NT2/D1 (cell line): ENCODE measurements around the gene MRPL40.
"Not testable (repeated sequence)": the region's sequence is repeated elsewhere in the genome, so short reads cannot be mapped to it uniquely, and the experiment has no call there.

Experiments
- DNase-seq: peaks from one replicate; pipeline ENCODE4 v3.0.0-alpha.2; 2011; ENCODE audit warnings: low read depth, low spot score
- H3K27me3 ChIP-seq: 2 replicates; pipeline ENCODE4 v1.6.0; 2011; ENCODE audit warnings: mild to moderate bottlenecking; ENCODE audit not compliant: insufficient read length, insufficient read depth
- H3K36me3 ChIP-seq: 2 replicates; pipeline ENCODE4 v1.6.1; 2011; ENCODE audit warnings: mild to moderate bottlenecking, low read length, mixed read lengths; ENCODE audit not compliant: insufficient read depth, insufficient read length
- H3K4me1 ChIP-seq: 2 replicates; pipeline ENCODE4 v1.5.1; 2011; ENCODE audit not compliant: insufficient read depth, insufficient read length
- H3K4me3 ChIP-seq: 2 replicates; pipeline ENCODE4 v1.5.1; 2011; ENCODE audit warnings: low read depth; ENCODE audit not compliant: insufficient read length
- H3K9ac ChIP-seq: 2 replicates; pipeline ENCODE4 v1.6.0; 2011; ENCODE audit warnings: low read depth; ENCODE audit not compliant: insufficient read length
- H3K9me3 ChIP-seq: 2 replicates; pipeline ENCODE4 v1.5.1; 2011; ENCODE audit warnings: mild to moderate bottlenecking, low read length; ENCODE audit not compliant: insufficient read depth
- SUZ12 ChIP-seq: IDR thresholded peaks from 2 replicates; pipeline ENCODE4 v1.6.1; 2011; ENCODE audit not compliant: insufficient read length, insufficient read depth; ENCODE audit errors: extremely low read depth
- YY1 ChIP-seq: IDR thresholded peaks from 2 replicates; pipeline ENCODE4 v1.6.1; 2011; ENCODE audit not compliant: insufficient read length, insufficient read depth
- ZNF274 ChIP-seq: IDR thresholded peaks from 2 replicates; pipeline ENCODE4 v1.6.1; 2011; ENCODE audit warnings: mild to moderate bottlenecking, low read depth, low read length

The MRPL40 gene

DNA sequence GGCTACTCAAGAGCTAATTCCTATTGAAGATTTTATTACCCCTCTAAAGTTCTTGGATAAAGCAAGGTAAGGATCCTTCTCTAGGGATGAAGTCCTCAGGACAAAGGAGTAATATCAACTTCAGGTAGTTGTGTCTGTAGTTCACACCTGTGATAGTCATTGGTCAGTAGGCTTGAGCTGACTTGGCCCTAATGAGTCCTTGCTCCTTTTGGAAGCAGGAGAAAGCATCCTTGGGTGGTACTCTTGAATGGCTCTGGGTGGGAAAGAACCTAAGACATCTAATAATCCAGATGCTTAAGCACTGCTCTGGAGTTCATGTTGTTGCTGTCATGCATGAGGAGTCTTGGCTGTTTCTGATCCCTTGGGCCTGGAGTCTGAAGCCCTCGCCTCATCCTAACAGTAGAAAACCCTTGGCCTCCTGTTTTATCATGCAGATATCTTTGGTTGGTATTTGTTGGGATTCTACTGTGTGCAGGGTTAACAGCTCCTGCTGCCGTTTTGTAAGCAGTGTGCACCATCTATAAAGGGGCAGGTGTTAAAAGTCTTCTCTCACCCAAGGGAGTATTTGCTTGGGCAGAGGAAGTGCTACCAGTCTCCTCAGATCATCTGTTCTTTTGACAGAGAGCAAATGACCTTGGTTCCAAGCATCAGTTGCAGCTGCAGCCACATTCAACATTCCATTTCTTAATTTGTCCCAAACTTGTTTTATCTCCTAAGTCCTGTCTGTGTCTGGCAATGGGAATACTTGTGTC lies 2.7 kb downstream of the MRPL40 start:
- H3K9ac ChIP-seq, result no peak overlapping the region
- no peak for DNase-seq
- no peaks in the 10 kb centered on the region for H3K27me3 ChIP-seq
- peaks cover 25% of the 10 kb centered on the region for H3K36me3 ChIP-seq
- H3K4me3 ChIP-seq, result no peak overlapping the region
- H3K4me1 ChIP-seq, result peaks cover 2% of the 10 kb centered on the region
- no peaks in the 10 kb centered on the region for H3K9me3 ChIP-seq
- TF ChIP-seq YY1 (no peak), SUZ12 (no peak), ZNF274 (no peak)

DNA sequence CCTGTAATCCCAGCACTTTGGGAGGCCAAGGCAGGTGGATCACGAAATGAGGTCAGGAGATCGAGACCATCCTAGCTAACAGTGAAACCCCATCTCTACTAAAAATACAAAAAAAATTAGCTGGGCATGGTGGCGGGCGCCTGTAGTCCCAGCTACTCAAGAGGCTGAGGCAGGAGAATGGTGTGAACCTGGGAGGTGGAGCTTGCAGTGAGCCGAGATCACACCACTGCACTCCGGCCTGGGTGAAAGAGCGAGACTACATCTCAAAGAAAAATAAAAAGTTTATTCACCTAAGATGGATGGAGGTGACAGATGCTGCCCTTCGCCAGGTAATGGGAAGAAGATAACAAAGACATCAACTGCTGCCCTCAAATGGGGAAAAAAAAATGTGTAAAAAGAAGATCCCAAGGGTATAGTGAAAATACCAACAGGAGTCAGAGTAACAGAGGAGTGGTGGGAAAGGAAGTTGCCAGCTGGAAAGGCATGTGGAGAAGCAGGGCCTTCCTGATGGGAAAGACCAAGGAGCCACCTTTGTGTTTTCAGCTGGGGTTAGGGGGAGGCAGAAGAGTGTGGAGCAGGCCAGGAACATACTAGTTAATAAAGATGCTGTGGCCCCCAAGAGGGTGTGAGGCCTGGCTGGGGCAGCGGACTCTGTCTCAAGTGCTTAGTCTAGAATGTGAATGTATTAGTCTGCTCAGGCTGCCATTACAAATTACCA lies 4.3 kb downstream of the MRPL40 start:
- H3K9ac ChIP-seq, DNase-seq, H3K4me1 ChIP-seq, H3K4me3 ChIP-seq, H3K27me3 ChIP-seq, H3K9me3 ChIP-seq: not testable (repeated sequence)
- peaks cover 32% of the 10 kb centered on the region for H3K36me3 ChIP-seq

DNA sequence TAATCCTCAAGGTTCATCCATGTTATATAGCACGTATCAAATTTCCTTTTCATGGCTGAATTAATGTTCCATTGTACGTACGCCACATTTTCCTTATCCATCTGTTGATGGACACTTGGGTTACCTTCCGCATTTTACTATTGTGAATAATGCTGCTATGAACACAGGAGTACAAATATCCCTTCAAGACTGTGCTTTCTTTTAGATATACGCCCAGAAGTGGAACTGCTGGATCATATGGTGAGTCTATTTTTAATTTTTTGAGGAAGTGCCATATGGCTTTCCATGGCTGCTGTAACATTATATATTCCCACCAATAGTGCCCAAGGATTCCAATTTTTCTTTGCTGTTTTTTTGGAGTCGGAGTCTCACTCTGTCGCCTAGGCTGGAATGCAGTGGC lies 6.0 kb downstream of the MRPL40 start:
- H3K36me3 ChIP-seq, result peaks cover 39% of the 10 kb centered on the region

DNA sequence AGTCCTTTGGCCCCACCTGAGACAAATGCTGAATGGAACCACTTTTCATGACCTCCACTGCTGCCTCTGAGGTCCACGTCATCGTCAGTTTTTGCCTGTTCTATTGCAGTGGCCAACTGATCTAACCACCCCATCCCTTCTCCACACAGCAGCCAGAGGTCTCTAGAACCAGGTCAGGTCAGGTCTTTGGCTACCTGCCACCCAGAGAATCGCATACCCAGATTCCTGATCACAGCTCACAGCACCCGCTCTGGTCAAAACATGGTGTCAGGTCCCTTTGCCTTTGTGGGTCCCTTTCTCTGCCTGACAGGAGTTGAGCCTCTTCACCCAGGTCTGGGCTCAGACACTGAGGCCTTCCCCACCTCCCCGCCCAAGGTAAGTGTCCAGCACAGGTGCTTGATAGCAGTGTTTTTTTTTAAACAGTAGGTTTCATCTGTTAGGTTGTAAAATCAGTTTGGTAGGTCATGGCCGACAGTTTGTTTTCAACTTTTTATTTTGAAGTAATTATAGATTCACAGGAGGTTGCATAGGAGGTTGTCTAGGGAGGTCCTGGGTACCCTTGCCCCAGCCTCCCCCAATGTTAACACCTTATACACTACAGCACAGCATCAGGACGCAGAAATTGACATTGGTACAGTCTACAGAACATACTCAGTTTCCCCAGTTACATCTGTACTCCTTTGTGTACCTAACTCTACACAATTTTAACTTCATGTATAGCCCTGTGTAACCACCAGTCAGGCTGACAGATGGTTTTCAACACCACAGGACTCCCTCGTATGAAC lies 8.3 kb downstream of the MRPL40 start:
- Histone ChIP-seq H3K9me3 (no peaks in the 10 kb centered on the region), H3K4me1 (no peaks in the 10 kb centered on the region), H3K36me3 (peaks cover 47% of the 10 kb centered on the region), H3K27me3 (no peaks in the 10 kb centered on the region), H3K9ac (no peak overlapping the region), H3K4me3 (no peak overlapping the region)
- DNase-seq, result no peak
- TF ChIP-seq SUZ12, result no peak
- no peak for TF ChIP-seq ZNF274
- TF ChIP-seq YY1, result no peak

More for the DNA sequence above, 6.0 kb downstream of the MRPL40 start:
- no peaks in the 10 kb centered on the region for H3K4me1 ChIP-seq
- H3K27me3 ChIP-seq, result no peaks in the 10 kb centered on the region
- no peak overlapping the region for H3K9ac ChIP-seq
- no peak for DNase-seq
- TF ChIP-seq YY1, result no peak
- TF ChIP-seq ZNF274, result no peak
- no peak for TF ChIP-seq SUZ12
- H3K9me3 ChIP-seq, result no peaks in the 10 kb centered on the region
- H3K4me3 ChIP-seq, result no peak overlapping the region

DNA sequence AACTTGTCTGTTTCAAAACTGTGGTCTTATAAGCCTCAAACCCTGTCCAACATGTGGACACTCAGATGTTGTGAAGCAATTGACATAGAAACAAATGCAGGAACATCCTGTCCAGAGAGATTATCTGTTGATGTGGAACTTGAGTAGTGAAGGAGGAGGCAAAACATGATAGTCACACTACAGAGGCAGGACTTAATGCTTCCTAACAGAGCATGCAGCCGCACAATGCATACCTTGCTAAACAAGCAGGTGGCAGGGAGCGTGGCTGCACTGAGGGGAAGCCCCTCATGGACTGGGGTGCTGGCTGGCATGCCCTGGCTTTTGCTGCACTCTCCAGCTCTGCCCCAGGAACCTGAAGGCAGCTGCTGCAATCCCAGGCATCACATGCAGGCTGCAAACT lies 9.8 kb downstream of the MRPL40 start:
- TF ChIP-seq ZNF274 (no peak), YY1 (no peak)
- Histone ChIP-seq H3K27me3 (no peaks in the 10 kb centered on the region), H3K4me1 (no peaks in the 10 kb centered on the region), H3K9ac (no peak overlapping the region), H3K9me3 (no peaks in the 10 kb centered on the region), H3K36me3 (peaks cover 51% of the 10 kb centered on the region), H3K4me3 (no peak overlapping the region)
- no peak for DNase-seq

DNA sequence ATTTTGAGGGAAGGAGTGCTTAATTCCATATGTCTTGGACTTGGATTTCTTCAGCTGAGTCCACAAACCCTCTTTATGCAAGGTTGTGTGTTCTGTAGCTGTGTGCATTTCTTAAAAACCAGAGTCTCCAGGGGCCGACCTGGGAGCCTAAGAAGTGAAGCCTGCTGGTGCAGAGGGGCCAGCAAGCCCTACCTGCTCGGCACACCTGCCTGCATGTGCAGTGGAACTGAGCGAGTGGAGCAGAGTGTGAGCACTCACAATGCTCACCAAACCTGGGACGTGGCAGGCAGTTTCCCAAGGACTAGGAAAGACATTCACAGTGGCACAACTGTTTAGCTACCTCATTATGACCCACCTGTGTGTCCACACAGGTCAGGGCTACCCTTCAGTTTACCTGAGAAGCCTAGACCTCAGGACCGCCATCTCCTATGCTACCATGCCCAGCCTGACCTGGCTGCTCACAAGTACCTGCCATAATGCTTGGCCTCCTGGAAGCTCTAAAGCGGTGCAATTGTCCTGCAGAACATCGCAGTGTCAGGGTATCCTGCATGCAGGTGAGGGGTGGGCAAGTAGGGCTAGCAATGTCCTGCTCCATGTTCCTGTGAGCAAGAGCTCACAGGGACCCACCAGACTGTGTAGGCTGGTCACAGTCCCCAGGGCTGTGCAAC lies 11.3 kb downstream of the MRPL40 start:
- no peak for DNase-seq
- Histone ChIP-seq H3K9me3 (no peaks in the 10 kb centered on the region), H3K36me3 (peaks cover 48% of the 10 kb centered on the region), H3K4me3 (no peak overlapping the region), H3K27me3 (no peaks in the 10 kb centered on the region), H3K9ac (no peak overlapping the region), H3K4me1 (no peaks in the 10 kb centered on the region)
- TF ChIP-seq YY1, result no peak
- TF ChIP-seq SUZ12, result no peak
- TF ChIP-seq ZNF274, result no peak

DNA sequence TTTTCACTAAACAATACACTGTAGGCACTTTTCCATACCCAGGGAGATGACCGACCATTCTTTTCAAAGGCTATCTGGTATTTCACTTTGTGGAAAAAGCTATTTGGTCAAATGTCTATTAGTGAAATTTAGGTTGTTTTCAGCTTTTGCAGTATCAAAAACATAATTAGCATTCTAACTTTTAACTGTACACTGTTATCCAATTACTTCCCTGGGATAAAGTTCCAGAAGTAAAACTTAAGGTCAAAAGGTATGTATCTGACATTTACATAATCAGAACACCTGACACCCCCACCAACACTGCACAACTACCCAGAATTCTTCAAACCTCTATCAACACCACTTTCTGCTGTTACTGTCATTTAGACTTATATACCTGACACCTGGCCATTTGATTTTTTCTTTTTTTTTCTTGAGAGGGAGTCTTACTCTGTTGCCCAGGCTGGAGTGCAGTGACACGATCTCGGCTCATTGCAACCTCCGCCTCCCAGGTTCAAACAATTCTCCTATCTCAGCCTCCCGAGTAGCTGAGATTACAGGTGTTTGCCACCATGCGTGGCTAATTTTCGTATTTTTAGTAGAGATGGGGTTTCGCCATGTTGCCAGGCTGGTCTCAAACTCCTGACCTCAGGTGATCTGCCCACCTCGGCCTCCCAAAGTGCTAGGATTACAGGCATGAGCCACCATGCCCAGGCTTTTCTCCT lies 13.1 kb downstream of the MRPL40 start:
- not testable (repeated sequence) for DNase-seq

More for the DNA sequence above, 13.1 kb downstream of the MRPL40 start:
- H3K27me3 ChIP-seq, H3K9ac ChIP-seq, H3K4me1 ChIP-seq, H3K9me3 ChIP-seq, H3K4me3 ChIP-seq: not testable (repeated sequence)
- peaks cover 58% of the 10 kb centered on the region for H3K36me3 ChIP-seq
